ENCODE measurements around the gene TMEM94.
A peak's percentile ranks its signal among the peaks of the same experiment; 100 is the strongest.
"Not testable (repeated sequence)": the region's sequence is repeated elsewhere in the genome, so short reads cannot be mapped to it uniquely, and the experiment has no call there.

Gene TMEM94

DNA sequence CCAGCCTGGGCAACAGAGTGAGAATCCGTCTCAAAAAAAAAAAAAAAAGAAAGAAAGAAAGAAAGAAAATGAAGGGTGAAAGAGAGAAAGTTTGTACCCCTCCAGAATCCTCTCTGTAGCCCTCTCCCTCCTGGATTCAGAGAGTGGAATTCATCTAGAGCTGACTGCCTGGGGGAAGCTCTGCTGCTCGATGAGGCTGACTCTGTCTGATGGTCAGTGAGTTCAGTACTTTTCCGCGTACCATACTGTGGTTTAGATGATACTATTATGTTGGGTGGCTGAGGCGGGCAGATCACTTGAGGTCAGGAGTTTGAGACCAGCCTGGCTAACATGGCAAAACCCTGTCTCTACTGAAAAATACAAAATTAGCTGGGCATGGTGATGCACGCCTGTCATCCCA lies 14.8 kb downstream of the TMEM94 start:
- H3K27me3 ChIP-seq (ENCODE audit: control insufficient read depth, insufficient read depth, low read length) = no peaks in the 10 kb centered on the region
- H3K9ac ChIP-seq (ENCODE audit: low read depth, low read length) = no peak overlapping the region
- no peaks in the 10 kb centered on the region for H3K9me3 ChIP-seq (replicated peaks; ENCODE audit: low read length)
- no peak overlapping the region for H3K4me2 ChIP-seq (ENCODE audit: low read length)
- peaks cover 12% of the 10 kb centered on the region for H3K36me3 ChIP-seq (ENCODE audit: insufficient read depth, low read length)
- no peak overlapping the region for H3K4me3 ChIP-seq (ENCODE audit: low read length)
- peaks cover 10% of the 10 kb centered on the region for H3K4me1 ChIP-seq (ENCODE audit: control insufficient read depth, insufficient read depth, low read length)

DNA sequence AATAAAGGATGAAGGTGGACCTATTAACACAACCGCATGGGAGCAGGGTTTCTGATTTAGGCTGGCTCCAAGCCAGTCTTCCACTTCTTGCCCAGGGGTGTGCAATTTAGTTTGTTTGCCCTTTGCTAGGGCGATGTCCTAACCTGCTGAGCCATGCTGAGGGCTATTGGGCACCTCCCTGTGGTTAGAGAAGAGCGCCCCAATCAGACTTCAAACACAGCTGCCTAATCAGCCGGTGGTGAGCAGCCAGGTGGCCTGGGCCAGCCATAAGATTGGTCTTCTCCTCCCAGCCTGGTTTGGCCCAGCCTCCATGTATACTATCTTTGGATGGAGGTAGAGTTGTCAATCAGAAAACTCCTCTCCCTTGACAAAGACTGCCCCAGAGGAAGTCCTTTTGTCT lies 15.7 kb downstream of the TMEM94 start:
- H3K27me3 ChIP-seq (ENCODE audit: control insufficient read depth, insufficient read depth, low read length) = no peaks in the 10 kb centered on the region
- H3K4me1 ChIP-seq (ENCODE audit: control insufficient read depth, insufficient read depth, low read length) = peaks cover 17% of the 10 kb centered on the region
- H3K9ac ChIP-seq (ENCODE audit: low read depth, low read length) = no peak overlapping the region
- H3K36me3 ChIP-seq (ENCODE audit: insufficient read depth, low read length) = peaks cover 12% of the 10 kb centered on the region
- H3K4me3 ChIP-seq (ENCODE audit: low read length) = no peak overlapping the region
- no peak overlapping the region for H3K4me2 ChIP-seq (ENCODE audit: low read length)
- H3K9me3 ChIP-seq (replicated peaks; ENCODE audit: low read length) = no peaks in the 10 kb centered on the region

DNA sequence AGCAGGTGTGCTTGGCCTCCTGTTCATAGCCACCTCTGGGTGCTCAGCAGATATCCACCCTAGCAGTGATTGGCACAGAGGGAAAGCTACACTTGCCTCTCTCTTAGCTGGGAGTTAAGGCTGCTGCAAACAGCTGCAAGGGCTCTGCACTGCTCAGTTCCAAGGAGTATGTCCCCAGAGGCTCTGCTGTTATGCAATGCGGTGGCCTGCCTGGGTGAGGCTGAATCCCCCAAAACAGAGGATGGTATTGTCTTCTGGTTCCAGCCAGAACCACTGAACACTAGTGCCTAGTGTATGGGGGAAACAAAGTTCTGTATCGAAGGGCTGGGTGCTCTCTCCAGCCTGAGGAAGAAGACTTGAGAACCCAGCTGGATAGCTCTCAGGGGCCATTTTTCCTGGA lies 16.8 kb downstream of the TMEM94 start:
- Histone ChIP-seq H3K36me3 (ENCODE audit: insufficient read depth, low read length) (peaks cover 12% of the 10 kb centered on the region), H3K4me1 (ENCODE audit: control insufficient read depth, insufficient read depth, low read length) (peaks cover 17% of the 10 kb centered on the region), H3K9ac (ENCODE audit: low read depth, low read length) (no peak overlapping the region), H3K4me2 (ENCODE audit: low read length) (no peak overlapping the region), H3K9me3 (replicated peaks; ENCODE audit: low read length) (no peaks in the 10 kb centered on the region), H3K4me3 (ENCODE audit: low read length) (no peak overlapping the region), H3K27me3 (ENCODE audit: control insufficient read depth, insufficient read depth, low read length) (no peaks in the 10 kb centered on the region)

DNA sequence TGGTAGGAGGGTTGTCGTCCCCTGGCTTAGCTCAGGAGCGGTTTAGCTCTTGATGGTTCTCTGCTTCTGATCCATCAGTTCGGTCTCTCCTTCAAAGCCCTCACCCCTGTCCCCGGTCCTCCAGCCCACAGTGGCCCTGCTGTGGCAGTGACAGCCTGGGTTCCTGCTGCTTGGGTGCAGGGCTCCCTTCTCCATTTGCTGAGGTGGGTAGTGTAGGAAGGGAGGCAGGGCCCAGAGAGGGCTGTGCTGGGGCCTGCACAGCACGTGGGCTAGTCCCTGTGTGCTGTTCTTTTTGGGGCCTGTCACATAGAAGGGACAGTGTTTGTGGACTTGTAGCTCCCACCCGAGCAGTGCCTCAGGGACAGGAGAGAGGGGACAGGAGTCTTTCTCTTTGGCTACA lies 18.3 kb downstream of the TMEM94 start:
- peaks cover 12% of the 10 kb centered on the region for H3K36me3 ChIP-seq (ENCODE audit: insufficient read depth, low read length)
- H3K27me3 ChIP-seq (ENCODE audit: control insufficient read depth, insufficient read depth, low read length) = no peaks in the 10 kb centered on the region
- no peak overlapping the region for H3K9ac ChIP-seq (ENCODE audit: low read depth, low read length)
- no peaks in the 10 kb centered on the region for H3K9me3 ChIP-seq (replicated peaks; ENCODE audit: low read length)
- H3K4me3 ChIP-seq (ENCODE audit: low read length) = no peak overlapping the region
- H3K4me1 ChIP-seq (ENCODE audit: control insufficient read depth, insufficient read depth, low read length) = peaks cover 17% of the 10 kb centered on the region
- H3K4me2 ChIP-seq (ENCODE audit: low read length) = no peak overlapping the region

DNA sequence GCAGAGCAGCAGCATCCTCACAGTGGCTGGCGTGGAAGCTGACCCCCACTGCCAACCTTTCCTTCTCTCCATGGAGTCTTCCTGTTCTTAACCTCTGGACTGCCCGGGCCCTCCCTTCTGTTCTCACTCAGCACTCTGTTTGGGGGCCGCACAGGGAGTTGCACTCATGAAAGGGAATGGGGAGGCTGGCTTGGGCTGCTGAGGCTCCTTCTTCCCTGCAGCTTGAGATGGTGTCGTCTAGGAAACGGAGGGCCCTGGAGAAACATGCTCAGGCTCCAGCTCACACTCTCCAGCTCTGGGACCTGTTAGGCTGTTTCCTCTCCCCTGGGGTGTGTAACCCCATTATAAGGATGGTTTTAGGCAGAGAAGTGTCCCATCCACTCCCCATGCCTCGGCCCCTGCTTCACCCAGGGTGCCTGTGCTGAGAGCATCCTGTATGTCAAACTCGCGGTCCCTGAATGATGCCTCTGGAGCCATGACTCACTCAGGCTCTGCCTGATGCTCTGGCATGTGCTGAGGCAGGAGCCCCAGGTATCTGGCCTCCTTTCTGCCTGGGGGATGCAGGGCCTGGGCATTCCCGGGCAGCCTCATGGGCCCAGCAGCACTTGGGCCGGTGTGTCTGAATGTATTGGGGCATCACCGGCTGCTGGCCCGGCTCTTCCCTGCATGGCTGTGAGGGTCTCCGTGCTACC lies 18.9 kb downstream of the TMEM94 start:
- H3K4me1 ChIP-seq (ENCODE audit: control insufficient read depth, insufficient read depth, low read length) = peaks cover 17% of the 10 kb centered on the region
- H3K27me3 ChIP-seq (ENCODE audit: control insufficient read depth, insufficient read depth, low read length) = no peaks in the 10 kb centered on the region
- H3K4me3 ChIP-seq (ENCODE audit: low read length) = no peak overlapping the region
- H3K9me3 ChIP-seq (replicated peaks; ENCODE audit: low read length) = no peaks in the 10 kb centered on the region
- peaks cover 12% of the 10 kb centered on the region for H3K36me3 ChIP-seq (ENCODE audit: insufficient read depth, low read length)
- no peak overlapping the region for H3K9ac ChIP-seq (ENCODE audit: low read depth, low read length)
- no peak overlapping the region for H3K4me2 ChIP-seq (ENCODE audit: low read length)

DNA sequence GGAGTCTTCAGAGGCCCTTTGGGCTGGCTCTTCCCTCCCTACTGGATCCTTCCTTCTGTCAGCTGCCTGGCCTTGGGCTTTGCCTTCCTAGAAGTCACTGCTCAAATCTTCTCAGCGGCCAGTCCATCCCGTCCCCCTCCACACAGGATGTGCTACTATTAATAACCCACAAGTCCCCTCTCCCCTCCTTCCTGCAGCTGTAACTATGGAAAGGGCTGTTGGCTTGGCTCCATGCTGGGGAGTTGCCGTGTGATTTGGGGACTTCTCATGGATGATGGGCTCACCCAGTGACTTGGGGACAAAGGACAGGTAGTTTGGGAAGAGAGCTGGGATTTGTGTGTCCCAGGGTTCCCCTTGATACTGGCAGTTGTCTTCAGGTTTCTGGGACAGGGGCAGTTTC lies 19.4 kb downstream of the TMEM94 start:
- Histone ChIP-seq H3K4me1 (ENCODE audit: control insufficient read depth, insufficient read depth, low read length) (peaks cover 17% of the 10 kb centered on the region), H3K9me3 (replicated peaks; ENCODE audit: low read length) (no peaks in the 10 kb centered on the region), H3K4me3 (ENCODE audit: low read length) (peak overlapping the region; percentile 39), H3K9ac (ENCODE audit: low read depth, low read length) (peak overlapping the region; percentile 48), H3K36me3 (ENCODE audit: insufficient read depth, low read length) (peaks cover 12% of the 10 kb centered on the region), H3K27me3 (ENCODE audit: control insufficient read depth, insufficient read depth, low read length) (no peaks in the 10 kb centered on the region), H3K4me2 (ENCODE audit: low read length) (peak overlapping the region; percentile 57)

DNA sequence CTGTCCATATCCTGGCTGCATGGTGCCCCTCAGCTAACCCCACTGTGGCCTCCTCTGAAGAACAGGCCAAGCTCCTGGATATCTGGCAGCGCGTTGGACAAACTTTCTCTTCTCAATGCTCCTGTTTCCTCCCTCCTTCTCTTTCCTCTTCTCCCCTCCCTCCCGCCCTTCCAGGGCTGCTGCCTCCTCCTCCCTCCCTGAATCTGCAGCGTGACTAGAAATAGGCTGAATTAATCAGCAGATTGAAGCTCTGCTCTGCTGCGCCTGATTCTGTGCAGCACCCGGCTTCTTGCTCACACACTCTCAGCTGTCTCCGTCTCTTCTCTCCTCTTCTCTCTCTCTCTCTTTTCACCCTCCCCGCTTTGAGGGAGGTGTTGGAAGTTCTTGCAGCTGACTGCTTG lies 19.8 kb downstream of the TMEM94 start:
- Histone ChIP-seq H3K4me3 (ENCODE audit: low read length) (peak overlapping the region; percentile 39), H3K27me3 (ENCODE audit: control insufficient read depth, insufficient read depth, low read length) (no peaks in the 10 kb centered on the region), H3K4me1 (ENCODE audit: control insufficient read depth, insufficient read depth, low read length) (peaks cover 17% of the 10 kb centered on the region), H3K4me2 (ENCODE audit: low read length) (peak overlapping the region; percentile 57), H3K9me3 (replicated peaks; ENCODE audit: low read length) (no peaks in the 10 kb centered on the region), H3K9ac (ENCODE audit: low read depth, low read length) (peak overlapping the region; percentile 48), H3K36me3 (ENCODE audit: insufficient read depth, low read length) (peaks cover 12% of the 10 kb centered on the region)

DNA sequence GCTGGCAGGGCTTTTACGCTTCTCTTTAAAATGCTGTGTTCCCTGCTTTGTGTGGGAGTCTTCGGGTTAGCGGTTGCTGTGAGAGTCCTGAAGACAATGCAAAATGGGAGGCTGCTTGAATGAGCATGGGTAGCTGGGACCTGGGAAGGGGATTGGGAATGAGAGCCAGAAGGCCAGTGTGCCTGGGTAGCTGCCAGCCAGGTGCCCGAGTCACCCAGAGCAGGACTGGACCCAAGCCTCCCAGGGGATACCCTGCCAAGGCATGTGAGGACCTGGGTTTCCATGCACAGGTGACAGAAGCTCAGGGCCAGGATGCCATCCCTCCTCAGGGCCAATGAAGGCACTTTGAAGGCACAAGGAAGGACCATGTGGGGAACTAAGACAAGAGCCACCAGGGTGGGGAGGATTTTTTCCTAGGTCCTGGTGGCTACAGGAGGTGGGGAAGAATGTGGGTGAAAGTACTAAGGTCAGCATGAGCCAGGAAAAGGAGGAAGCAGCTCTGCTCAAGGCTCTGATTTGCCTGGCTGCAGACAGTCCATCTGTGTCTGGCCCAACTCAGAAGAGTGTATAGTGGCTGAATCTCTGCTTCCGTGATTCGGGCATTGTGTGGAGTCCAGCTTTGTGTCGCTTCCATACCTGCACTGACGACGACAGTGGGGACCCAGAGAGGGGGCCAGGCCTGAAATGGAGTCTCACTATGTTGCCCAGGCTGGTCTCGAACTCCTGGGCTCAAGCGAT lies 20.5 kb downstream of the TMEM94 start:
- H3K9me3 ChIP-seq (replicated peaks; ENCODE audit: low read length) = no peaks in the 10 kb centered on the region
- no peak overlapping the region for H3K4me3 ChIP-seq (ENCODE audit: low read length)
- no peak overlapping the region for H3K9ac ChIP-seq (ENCODE audit: low read depth, low read length)
- H3K4me2 ChIP-seq (ENCODE audit: low read length) = peak overlapping the region; percentile 17
- peaks cover 17% of the 10 kb centered on the region for H3K4me1 ChIP-seq (ENCODE audit: control insufficient read depth, insufficient read depth, low read length)
- H3K27me3 ChIP-seq (ENCODE audit: control insufficient read depth, insufficient read depth, low read length) = no peaks in the 10 kb centered on the region
- peaks cover 12% of the 10 kb centered on the region for H3K36me3 ChIP-seq (ENCODE audit: insufficient read depth, low read length)

DNA sequence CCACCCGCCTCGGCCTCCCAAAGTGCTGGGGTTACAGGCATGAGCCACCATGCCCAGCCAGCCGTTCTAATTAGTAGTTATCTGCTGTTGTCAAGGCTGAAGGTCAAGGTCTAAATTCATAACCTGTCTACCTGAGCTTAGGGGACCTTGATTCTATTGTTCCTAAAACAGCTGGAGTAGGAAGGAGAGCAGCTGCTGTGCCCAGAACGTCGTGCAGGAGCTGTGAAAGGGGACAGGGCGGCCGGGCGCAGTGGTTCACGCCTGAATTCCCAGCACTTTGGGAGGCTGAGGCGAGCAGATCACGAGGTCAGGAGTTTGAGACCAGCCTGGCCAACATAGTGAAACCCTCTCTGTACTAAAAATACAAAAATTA lies 21.0 kb downstream of the TMEM94 start:
- not testable (repeated sequence) for H3K9me3 ChIP-seq (replicated peaks; ENCODE audit: low read length); H3K9ac ChIP-seq (ENCODE audit: low read depth, low read length); H3K4me3 ChIP-seq (ENCODE audit: low read length); H3K4me2 ChIP-seq (ENCODE audit: low read length); H3K36me3 ChIP-seq (ENCODE audit: insufficient read depth, low read length); H3K27me3 ChIP-seq (ENCODE audit: control insufficient read depth, insufficient read depth, low read length)
- H3K4me1 ChIP-seq (ENCODE audit: control insufficient read depth, insufficient read depth, low read length) = peaks cover 17% of the 10 kb centered on the region

DNA sequence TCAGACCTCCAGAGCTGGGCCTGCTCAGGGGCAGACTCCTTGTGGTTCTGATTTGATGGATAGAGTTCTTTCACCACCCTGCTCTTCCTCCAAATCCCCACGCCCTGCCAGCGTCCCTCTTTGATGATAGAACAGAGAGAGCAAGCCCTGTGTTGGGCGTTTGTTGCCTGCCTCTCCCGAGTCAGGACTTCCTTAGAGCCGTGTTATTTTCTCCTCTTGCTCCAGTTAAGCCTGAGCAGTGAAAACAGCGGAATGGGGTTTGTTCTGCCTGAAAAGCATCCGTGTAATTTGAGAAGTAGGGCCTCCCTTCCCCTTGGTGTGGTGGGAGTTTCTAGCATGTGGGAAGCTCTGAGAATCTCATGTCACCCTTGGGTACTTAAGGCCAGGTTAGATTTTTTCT lies 22.1 kb downstream of the TMEM94 start:
- H3K9ac ChIP-seq (ENCODE audit: low read depth, low read length) = no peak overlapping the region
- no peak overlapping the region for H3K4me3 ChIP-seq (ENCODE audit: low read length)
- no peaks in the 10 kb centered on the region for H3K36me3 ChIP-seq (ENCODE audit: insufficient read depth, low read length)
- H3K4me2 ChIP-seq (ENCODE audit: low read length) = no peak overlapping the region
- peaks cover 17% of the 10 kb centered on the region for H3K4me1 ChIP-seq (ENCODE audit: control insufficient read depth, insufficient read depth, low read length)
- no peaks in the 10 kb centered on the region for H3K27me3 ChIP-seq (ENCODE audit: control insufficient read depth, insufficient read depth, low read length)
- no peaks in the 10 kb centered on the region for H3K9me3 ChIP-seq (replicated peaks; ENCODE audit: low read length)

DNA sequence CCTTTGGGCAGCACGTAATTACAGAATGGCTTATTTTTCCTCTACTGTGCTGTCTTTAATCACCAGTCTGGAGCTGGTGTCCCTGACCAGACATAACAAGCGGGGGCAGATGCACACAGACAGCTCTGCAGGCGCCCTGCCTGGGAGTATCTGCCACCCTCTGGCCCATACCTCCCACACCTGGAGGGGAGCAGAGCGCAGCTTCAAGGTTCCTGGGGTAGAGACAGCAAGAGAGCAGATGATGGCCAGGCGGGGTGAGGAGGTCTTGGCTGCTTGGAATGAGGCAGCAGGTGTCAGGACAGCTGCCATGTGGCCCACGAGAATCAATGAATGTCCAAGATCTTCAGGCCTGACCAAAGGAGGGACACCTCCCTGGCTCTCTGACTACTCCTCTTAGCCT lies 23.8 kb downstream of the TMEM94 start:
- Histone ChIP-seq H3K4me2 (ENCODE audit: low read length) (no peak overlapping the region), H3K36me3 (ENCODE audit: insufficient read depth, low read length) (no peaks in the 10 kb centered on the region), H3K9me3 (replicated peaks; ENCODE audit: low read length) (no peaks in the 10 kb centered on the region), H3K27me3 (ENCODE audit: control insufficient read depth, insufficient read depth, low read length) (no peaks in the 10 kb centered on the region), H3K4me1 (ENCODE audit: control insufficient read depth, insufficient read depth, low read length) (peaks cover 16% of the 10 kb centered on the region), H3K4me3 (ENCODE audit: low read length) (no peak overlapping the region), H3K9ac (ENCODE audit: low read depth, low read length) (no peak overlapping the region)

Measured in skeletal muscle satellite cell (primary cell).